GM18505 (cell line): ENCODE data around the gene PIP4K2B.

Experiments used
- ATAC-seq: cut with Tn5 transposase; IDR thresholded peaks from one replicate; pipeline ENCODE4 v1.9.1; 2021; ENCODE audit not compliant: unreplicated experiment
- POLR2A ChIP-seq: IDR thresholded peaks from 4 replicates; pipeline ENCODE4 v1.6.1; 2011; ENCODE audit warnings: borderline replicate concordance; ENCODE audit not compliant: insufficient read depth, insufficient read length; ENCODE audit errors: extremely low read depth

PIP4K2B gene

GRCh38 chr17:38725066-38725465 is 74.3 kb downstream of the PIP4K2B start:
- TF ChIP-seq POLR2A = no peak
- no peak for ATAC-seq

- ATAC-seq = no peak
- no peak for TF ChIP-seq POLR2A
Measured at GRCh38 chr17:38724337-38724988, 74.9 kb downstream of the PIP4K2B start.

GRCh38 chr17:38721802-38722201 is 77.6 kb downstream of the PIP4K2B start:
- TF ChIP-seq POLR2A = no peak
- ATAC-seq = no peak

GRCh38 chr17:38720941-38721340 is 78.4 kb downstream of the PIP4K2B start:
- no peak for TF ChIP-seq POLR2A

GRCh38 chr17:38719943-38720641 is 79.3 kb downstream of the PIP4K2B start:
- ATAC-seq = no peak
- TF ChIP-seq POLR2A = no peak

More at GRCh38 chr17:38720941-38721340, 78.4 kb downstream of the PIP4K2B start:
- no peak for ATAC-seq

GRCh38 chr17:38719289-38719942 is 79.9 kb downstream of the PIP4K2B start:
- no peak for ATAC-seq
- TF ChIP-seq POLR2A = no peak

- no peak for TF ChIP-seq POLR2A
- ATAC-seq = no peak
Measured at GRCh38 chr17:38717139-38717745, 82.1 kb downstream of the PIP4K2B start.

GRCh38 chr17:38716368-38717005 is 82.9 kb downstream of the PIP4K2B start:
- no peak for ATAC-seq
- TF ChIP-seq POLR2A = no peak
